Activated CD4-positive, alpha-beta T cell treated with anti-CD3 and anti-CD28 coated beads, Interleukin-2, amount 10 ng/mL, durations not matched to agents 7 days and 5 days (primary cell): ENCODE measurements around the gene NLE1. TPM values are rescaled to one million over a fixed set of nuclear protein-coding genes. Genes with fewer than 3 reads are reported as not detected.

Experiments used
- CTCF ChIA-PET: fragments of 350-600 bp; sonication (Branson Sonifier 250); formaldehyde crosslinking; loops from one replicate; lab custom pipeline; 2021; ENCODE audit warnings: antibody characterized with exemption; lab: Charles Lee
- POLR2A ChIA-PET: fragments of 350-600 bp; sonication (Branson Sonifier 250); formaldehyde crosslinking; loops from one replicate; lab custom pipeline; 2021; ENCODE audit warnings: antibody characterized with exemption; lab: Charles Lee
- DNase-seq: peaks from one replicate; pipeline ENCODE4 v3.0.0-alpha.2; 2020
- H3K27ac Mint-ChIP-seq: one replicate; pipeline ENCODE4 v1.8.0; 2021; ENCODE audit warnings: mild to moderate bottlenecking, moderate library complexity, mixed read lengths
- H3K27me3 Mint-ChIP-seq: one replicate; pipeline ENCODE4 v1.8.0; 2021; ENCODE audit warnings: mixed read lengths
- H3K36me3 Mint-ChIP-seq: one replicate; pipeline ENCODE4 v1.8.0; 2021; ENCODE audit warnings: low read depth, mixed read lengths
- H3K4me1 Mint-ChIP-seq: one replicate; pipeline ENCODE4 v1.8.0; 2021; ENCODE audit warnings: mixed read lengths
- H3K4me3 Mint-ChIP-seq: one replicate; pipeline ENCODE4 v1.8.0; 2021; ENCODE audit warnings: mild to moderate bottlenecking, moderate library complexity, mixed read lengths
- H3K9me3 Mint-ChIP-seq: one replicate; pipeline ENCODE4 v1.8.0; 2021; ENCODE audit warnings: mixed read lengths
- total RNA-seq, 2 experiments: library from RNA; stranded (reverse); gene quantifications; one replicate each; pipeline ENCODE4 v1.2.3, GENCODE V29; 2021

NLE1 gene
- total RNA-seq, 2 experiments from 2014 or later: 15.7 to 19.7 TPM

DNA sequence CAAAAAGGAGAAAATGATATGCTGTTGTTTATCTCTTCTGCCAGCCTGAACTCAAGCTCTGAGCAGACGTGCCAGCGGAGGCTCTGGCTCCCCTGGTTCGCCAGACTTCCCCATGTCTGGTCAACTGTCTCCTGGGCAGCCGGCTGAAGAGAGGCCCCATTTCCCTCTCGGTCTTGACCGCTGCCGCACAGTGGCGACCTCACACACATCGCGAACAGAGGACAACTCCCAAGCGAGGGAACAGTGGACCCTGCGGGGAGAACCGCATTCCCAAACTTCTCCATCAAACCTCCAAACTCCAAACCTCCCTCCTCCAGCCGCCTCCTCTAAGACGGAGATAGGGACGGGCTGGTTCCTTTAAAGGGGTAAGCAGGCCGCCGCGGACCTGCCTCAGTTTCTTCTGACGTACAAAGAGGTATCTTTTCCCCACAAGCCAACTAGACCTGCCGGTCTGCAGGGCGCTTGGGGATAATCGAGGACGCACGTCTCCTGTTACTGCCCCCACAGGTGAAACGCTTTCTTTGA lies 53.7 kb downstream of the NLE1 start:
- ChIA-PET CTCF (interaction anchor here (1.0 to 1.6 kb wide), 2 partner anchors 39 to 67 kb away, joined by 3 to 4 read pairs; no protein-coding TSS in a partner anchor), POLR2A (interaction anchor here (0.7 kb wide), 1 partner anchor 15 kb away, joined by 8 read pairs; no protein-coding TSS in a partner anchor)
- H3K9me3 Mint-ChIP-seq: no peaks in the 10 kb centered on the region
- no peak for DNase-seq
- peaks cover 55% of the 10 kb centered on the region for H3K4me1 Mint-ChIP-seq
- H3K36me3 Mint-ChIP-seq: peaks cover 5% of the 10 kb centered on the region
- H3K27me3 Mint-ChIP-seq: no peaks in the 10 kb centered on the region
- H3K4me3 Mint-ChIP-seq: peak overlapping the region; percentile 87
- peak overlapping the region; percentile 89 for H3K27ac Mint-ChIP-seq

DNA sequence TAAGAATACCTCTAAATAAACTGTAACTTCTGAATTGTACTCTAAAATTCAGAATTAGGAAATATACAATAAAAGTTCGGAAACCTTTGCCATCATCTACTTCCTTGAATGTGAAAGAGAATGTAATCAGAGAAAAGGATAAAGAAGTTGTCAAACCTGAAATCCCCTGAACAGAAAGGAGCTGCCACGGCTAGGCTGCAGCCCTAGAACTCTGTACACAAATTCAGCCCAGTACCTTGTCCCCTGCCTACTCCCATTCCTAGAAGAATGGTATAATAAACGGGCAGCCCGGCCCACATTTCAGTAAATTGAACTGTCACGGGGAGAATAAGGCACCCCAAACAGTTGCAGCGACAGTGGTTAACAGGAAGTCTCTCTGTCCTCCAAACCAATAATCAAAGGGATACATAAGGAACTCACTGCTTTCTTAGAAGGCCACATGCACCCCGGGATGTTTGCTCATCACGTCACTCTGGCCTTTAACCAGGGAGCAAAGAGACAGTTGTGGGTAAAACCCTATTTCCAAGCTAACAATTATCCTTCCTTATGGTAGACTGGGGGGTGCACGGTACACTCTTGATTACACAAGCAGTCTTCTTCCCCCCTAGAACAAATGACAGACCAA lies 54.3 kb downstream of the NLE1 start:
- ChIA-PET POLR2A (interaction anchor here (0.7 kb wide), 1 partner anchor 15 kb away, joined by 8 read pairs; no protein-coding TSS in a partner anchor), CTCF (interaction anchor here (1.0 to 1.6 kb wide), 2 partner anchors 39 to 66 kb away, joined by 3 to 4 read pairs; no protein-coding TSS in a partner anchor)
- H3K4me3 Mint-ChIP-seq: peak overlapping the region; percentile 87
- H3K9me3 Mint-ChIP-seq: no peaks in the 10 kb centered on the region
- peaks cover 60% of the 10 kb centered on the region for H3K4me1 Mint-ChIP-seq
- peak overlapping the region; percentile 89 for H3K27ac Mint-ChIP-seq
- peak; percentile 37 for DNase-seq
- H3K36me3 Mint-ChIP-seq: peaks cover 5% of the 10 kb centered on the region
- no peaks in the 10 kb centered on the region for H3K27me3 Mint-ChIP-seq

DNA sequence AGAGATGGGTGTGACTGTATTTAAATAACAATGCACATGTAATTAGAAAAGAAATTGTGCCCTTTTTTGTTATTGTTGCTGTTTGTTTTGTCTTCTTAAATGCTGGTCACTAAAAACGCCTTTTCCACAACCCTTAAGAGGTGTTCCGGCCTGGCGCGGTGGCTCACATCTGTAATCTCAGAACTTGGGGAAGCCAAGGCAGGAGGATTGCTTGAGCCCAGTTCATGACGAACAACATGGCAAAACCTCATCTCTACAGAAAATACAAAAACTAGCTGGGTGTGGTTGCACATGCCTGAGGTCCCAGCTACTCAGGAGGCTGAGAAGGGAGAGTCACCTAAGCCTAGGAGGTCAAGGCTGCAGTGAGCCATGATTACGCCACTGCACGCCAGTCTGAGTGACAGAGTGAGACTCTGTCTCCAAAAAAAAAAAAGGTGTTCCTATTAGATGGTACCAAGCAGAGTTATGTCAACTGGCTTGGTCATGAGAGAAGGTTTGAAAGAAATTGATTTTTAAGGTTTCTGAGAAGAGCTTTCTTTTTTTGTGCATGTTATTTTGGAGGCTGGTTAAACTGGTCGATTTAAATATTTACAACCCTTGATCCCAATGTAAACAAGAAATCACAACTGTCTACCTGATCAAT lies 55.1 kb downstream of the NLE1 start:
- POLR2A ChIA-PET: interaction anchor here (0.6 kb wide), 1 partner anchor 36 kb away, joined by 4 read pairs; no protein-coding TSS in a partner anchor
- CTCF ChIA-PET: interaction anchor here (0.7 to 1.6 kb wide), 3 partner anchors 18 to 66 kb away, joined by 3 to 4 read pairs (median 3); no protein-coding TSS in a partner anchor
- no peaks in the 10 kb centered on the region for H3K9me3 Mint-ChIP-seq
- no peak for DNase-seq
- peak overlapping the region; percentile 87 for H3K4me3 Mint-ChIP-seq
- H3K27ac Mint-ChIP-seq: peak overlapping the region; percentile 89
- no peaks in the 10 kb centered on the region for H3K27me3 Mint-ChIP-seq
- H3K36me3 Mint-ChIP-seq: peaks cover 5% of the 10 kb centered on the region
- peaks cover 68% of the 10 kb centered on the region for H3K4me1 Mint-ChIP-seq

DNA sequence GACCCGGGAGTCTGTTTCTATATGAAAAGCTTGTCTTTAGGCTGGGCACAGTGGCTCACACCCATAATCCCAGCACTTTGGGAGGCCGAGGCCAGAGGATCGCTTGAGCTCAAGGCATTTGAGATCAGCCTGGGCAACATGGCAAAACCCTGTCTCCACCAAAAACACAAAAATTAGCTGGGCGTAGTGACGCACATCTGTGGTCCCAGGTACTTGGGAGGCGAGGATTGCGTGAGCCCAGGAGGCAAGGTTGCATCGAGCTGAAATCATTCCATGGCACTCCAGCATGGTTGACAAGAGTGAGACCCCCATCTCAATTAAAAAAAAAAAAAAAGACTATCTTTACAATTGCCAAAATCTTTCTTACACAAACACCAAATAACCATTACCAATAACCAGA lies 55.9 kb downstream of the NLE1 start:
- H3K27me3 Mint-ChIP-seq: no peaks in the 10 kb centered on the region
- H3K27ac Mint-ChIP-seq: no peak overlapping the region
- peaks cover 5% of the 10 kb centered on the region for H3K36me3 Mint-ChIP-seq
- no peak overlapping the region for H3K4me3 Mint-ChIP-seq
- peaks cover 74% of the 10 kb centered on the region for H3K4me1 Mint-ChIP-seq
- no peaks in the 10 kb centered on the region for H3K9me3 Mint-ChIP-seq
- ChIA-PET CTCF (interaction anchor here (0.7 to 1.5 kb wide), 3 partner anchors 9 to 87 kb away, joined by 3 to 5 read pairs (median 4); no protein-coding TSS in a partner anchor), POLR2A (interaction anchor here (0.6 to 0.7 kb wide), 2 partner anchors 35 to 95 kb away, joined by 3 to 4 read pairs; no protein-coding TSS in a partner anchor)
- no peak for DNase-seq

DNA sequence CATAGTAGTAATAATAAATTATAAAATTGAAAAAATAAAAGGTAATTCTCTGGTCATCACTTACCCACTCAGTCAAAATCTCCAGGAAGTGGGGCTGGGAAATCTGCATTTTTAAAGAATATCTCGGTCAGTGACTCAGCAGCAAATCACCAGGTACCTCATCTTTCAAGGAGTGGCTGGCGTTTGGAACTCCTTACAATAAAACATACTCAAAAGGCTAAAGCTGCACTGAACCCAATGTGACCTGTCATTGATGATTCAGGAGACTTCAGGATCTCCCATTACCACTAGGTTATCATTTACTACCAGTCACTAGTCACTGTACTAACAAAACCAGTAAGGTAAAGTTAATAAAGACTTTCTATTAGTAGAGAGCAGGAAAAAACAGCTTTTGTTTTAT lies 57.1 kb downstream of the NLE1 start:
- Mint-ChIP-seq H3K27me3 (no peaks in the 10 kb centered on the region), H3K27ac (peak overlapping the region; percentile 11), H3K9me3 (no peaks in the 10 kb centered on the region), H3K36me3 (peaks cover 6% of the 10 kb centered on the region), H3K4me3 (no peak overlapping the region), H3K4me1 (peaks cover 76% of the 10 kb centered on the region)
- ChIA-PET CTCF (interaction anchor here (0.8 to 1.5 kb wide), 5 partner anchors 10 to 86 kb away, joined by 3 to 5 read pairs (median 3); no protein-coding TSS in a partner anchor), POLR2A (no interaction called here)
- no peak for DNase-seq

DNA sequence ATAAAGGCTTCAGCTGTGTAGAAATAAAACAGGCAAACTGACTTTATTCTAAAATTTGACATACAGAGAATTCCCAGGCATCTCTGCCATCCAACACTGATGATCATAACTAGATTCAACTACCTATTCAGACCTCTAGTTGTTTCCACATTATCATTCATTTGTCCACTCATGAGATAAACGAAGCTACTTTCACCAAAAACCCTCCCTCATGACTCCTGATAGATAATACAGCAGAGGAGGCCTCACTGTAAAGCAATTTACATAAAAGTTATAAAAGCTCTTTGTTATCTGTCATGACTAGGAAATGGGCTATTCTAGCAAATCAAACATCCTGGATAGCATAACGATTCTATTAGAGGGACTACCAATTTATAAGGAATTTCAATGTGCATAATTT lies 59.0 kb downstream of the NLE1 start:
- Mint-ChIP-seq H3K4me3 (no peak overlapping the region), H3K36me3 (peaks cover 15% of the 10 kb centered on the region), H3K9me3 (no peaks in the 10 kb centered on the region), H3K27me3 (no peaks in the 10 kb centered on the region), H3K27ac (no peak overlapping the region), H3K4me1 (peaks cover 79% of the 10 kb centered on the region)
- no peak for DNase-seq
- ChIA-PET CTCF (interaction anchor here (1.2 to 1.7 kb wide), 2 partner anchors 17 to 32 kb away, joined by 3 to 6 read pairs; no protein-coding TSS in a partner anchor), POLR2A (no interaction called here)

DNA sequence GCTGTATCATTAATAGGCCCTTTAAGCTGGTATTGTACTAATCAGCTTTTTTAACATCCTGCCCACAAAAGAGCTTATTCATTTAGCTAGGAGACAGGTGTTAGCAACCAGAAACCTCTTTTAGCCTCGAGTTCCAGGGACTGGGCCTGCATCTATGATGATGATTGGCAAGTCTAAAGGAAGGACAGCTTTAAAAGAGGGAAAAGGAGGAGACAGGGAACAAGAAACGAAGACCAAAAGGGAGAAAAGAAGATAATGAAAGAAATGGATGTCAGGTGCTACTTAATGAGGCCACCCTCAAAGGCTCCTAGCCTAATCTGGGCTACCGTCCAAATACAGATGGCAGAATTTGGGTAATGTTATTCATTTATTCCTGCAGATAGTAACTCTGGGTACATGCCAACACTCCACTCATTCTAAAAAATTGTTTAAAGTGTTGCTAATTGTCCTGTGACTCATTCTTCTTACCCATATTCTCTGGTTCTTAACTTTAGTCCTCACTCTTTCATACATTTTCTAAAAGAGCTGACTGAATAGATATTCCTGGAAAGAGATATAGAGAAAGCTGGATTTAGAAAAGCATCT lies 59.9 kb downstream of the NLE1 start:
- DNase-seq: no peak
- H3K9me3 Mint-ChIP-seq: no peaks in the 10 kb centered on the region
- POLR2A ChIA-PET: no interaction called here
- no peak overlapping the region for H3K4me3 Mint-ChIP-seq
- CTCF ChIA-PET: interaction anchor here (0.7 to 3.0 kb wide), 5 partner anchors 12 to 59 kb away, joined by 3 to 11 read pairs (median 3); partner anchors contain the start of gene RFFL
- H3K36me3 Mint-ChIP-seq: peaks cover 21% of the 10 kb centered on the region
- H3K4me1 Mint-ChIP-seq: peaks cover 78% of the 10 kb centered on the region
- no peaks in the 10 kb centered on the region for H3K27me3 Mint-ChIP-seq
- H3K27ac Mint-ChIP-seq: peak overlapping the region; percentile 80

DNA sequence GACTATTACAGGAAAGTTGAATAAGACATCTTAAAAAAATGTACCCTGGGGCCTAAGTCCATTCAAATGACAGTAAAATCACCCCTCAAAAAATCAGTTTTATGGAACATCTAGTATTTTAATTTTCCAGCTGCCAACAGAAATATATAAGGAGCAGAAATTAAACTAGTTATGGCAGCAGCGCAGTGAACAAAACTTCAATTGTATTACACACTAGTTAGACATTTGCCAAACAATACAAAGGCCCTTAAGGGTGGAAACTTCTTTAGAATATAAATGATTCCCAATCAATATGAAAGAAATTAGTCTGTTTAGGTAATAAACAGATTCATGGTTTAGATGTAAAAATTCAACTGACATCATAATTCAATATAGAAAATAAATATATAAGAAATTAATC lies 60.5 kb downstream of the NLE1 start:
- no peaks in the 10 kb centered on the region for H3K27me3 Mint-ChIP-seq
- POLR2A ChIA-PET: interaction anchor here (1.0 kb wide), 1 partner anchor 13 kb away, joined by 4 read pairs; no protein-coding TSS in a partner anchor
- DNase-seq: no peak
- H3K4me3 Mint-ChIP-seq: no peak overlapping the region
- H3K9me3 Mint-ChIP-seq: no peaks in the 10 kb centered on the region
- CTCF ChIA-PET: interaction anchor here (0.8 to 3.0 kb wide), 5 partner anchors 8 to 60 kb away, joined by 3 to 12 read pairs (median 6); partner anchors contain the start of gene RFFL
- peak overlapping the region; percentile 88 for H3K27ac Mint-ChIP-seq
- H3K4me1 Mint-ChIP-seq: peaks cover 76% of the 10 kb centered on the region
- H3K36me3 Mint-ChIP-seq: peaks cover 23% of the 10 kb centered on the region

DNA sequence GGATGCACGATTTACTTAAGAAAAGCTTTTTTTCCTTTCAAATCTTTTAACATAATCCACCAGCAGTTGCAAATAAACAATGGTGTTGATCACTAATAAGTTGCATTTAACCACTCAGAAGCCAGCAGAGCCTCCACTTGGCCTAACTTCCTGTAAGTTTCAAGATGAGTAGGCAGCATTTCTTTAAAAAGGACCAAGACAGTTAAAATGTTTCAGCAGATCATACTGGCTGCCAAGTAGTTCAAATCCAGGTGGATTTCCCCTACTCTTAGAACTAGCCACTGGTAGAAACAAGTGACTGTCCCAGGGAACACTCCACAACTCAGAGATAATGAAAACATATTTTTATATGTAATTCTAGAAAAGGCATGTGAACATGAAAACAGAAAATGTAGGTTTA lies 61.6 kb downstream of the NLE1 start:
- no peaks in the 10 kb centered on the region for H3K27me3 Mint-ChIP-seq
- H3K27ac Mint-ChIP-seq: peak overlapping the region; percentile 88
- H3K4me3 Mint-ChIP-seq: peak overlapping the region; percentile 15
- peak; percentile 29 for DNase-seq
- CTCF ChIA-PET: interaction anchor here (1.1 to 3.0 kb wide), 3 partner anchors 9 to 20 kb away, joined by 3 to 12 read pairs (median 11); partner anchors contain the start of gene RFFL
- H3K9me3 Mint-ChIP-seq: no peaks in the 10 kb centered on the region
- H3K4me1 Mint-ChIP-seq: peaks cover 68% of the 10 kb centered on the region
- POLR2A ChIA-PET: interaction anchor here (1.0 kb wide), 1 partner anchor 30 kb away, joined by 3 read pairs; no protein-coding TSS in a partner anchor
- peaks cover 24% of the 10 kb centered on the region for H3K36me3 Mint-ChIP-seq

DNA sequence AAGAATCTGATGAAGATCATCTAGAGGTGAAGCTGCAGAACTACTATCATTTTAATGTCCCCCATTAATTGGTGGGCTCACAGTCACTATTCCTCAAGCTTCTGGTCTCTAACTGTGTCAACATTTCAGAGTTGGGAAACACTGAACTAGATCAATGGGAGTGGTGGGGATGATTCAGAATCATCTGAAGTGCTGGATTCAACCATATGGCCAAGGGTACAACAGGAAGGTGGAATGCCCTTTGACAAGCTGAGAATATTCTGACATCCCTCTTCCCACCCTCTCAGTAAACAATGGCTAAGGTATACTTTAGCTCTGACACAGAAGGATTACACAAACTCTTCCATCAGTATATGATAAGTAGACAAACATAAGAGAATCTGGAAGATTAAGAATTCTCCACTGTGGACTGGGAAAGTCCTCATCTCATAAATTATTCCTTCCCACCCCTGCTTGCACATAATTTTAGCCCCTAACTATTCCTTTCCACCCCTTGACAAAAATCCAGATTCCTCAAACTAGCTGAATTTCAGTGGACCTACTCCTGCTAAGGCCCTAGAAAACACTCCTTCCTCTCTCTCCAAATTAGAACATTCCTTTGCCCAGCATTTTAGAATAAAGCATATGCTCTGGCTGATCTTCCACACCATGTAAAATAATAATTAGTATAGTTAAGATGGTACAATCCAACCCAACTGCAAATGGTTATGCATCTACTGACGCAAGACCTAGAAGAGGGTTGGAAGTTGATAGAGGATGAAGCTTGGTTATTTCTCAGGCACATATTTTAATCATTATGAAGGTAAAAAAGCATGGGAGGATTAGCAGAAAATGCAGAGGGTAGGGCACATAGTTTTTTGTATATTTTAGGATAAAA lies 62.3 kb downstream of the NLE1 start:
- peaks cover 69% of the 10 kb centered on the region for H3K4me1 Mint-ChIP-seq
- no peaks in the 10 kb centered on the region for H3K9me3 Mint-ChIP-seq
- peak overlapping the region; percentile 88 for H3K27ac Mint-ChIP-seq
- DNase-seq: no peak
- ChIA-PET POLR2A (no interaction called here), CTCF (interaction anchor here (0.8 to 3.0 kb wide), 5 partner anchors 10 to 58 kb away, joined by 3 to 12 read pairs (median 3); partner anchors contain the start of gene RFFL)
- H3K36me3 Mint-ChIP-seq: peaks cover 22% of the 10 kb centered on the region
- no peak overlapping the region for H3K4me3 Mint-ChIP-seq
- no peaks in the 10 kb centered on the region for H3K27me3 Mint-ChIP-seq
